ENCODE data around the gene KLK11.
"Not testable (repeated sequence)": the region's sequence is repeated elsewhere in the genome, so short reads cannot be mapped to it uniquely, and the experiment has no call there.

Gene KLK11

DNA sequence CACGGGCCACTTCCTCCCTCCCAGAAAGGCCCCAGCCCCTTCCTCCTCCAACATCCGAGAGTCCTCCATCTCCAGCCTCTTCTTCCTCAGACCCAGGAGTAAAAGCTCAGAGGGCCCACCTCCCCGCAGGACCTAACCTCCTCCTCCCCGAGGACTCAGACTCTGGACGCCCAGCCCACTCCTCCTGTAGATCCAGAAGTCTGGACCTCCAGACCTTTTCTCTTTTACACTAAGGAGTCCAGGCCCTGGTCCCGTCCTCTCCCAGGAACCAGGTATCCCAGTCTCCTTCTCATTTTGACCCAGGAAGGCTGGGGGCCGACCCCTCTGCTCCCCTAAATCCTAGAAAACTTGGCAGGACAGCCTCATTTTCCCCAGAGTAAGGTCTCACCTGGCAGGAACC is 23.1 kb downstream of the KLK11 start:
- no peak for DNase-seq (ENCODE audit: low spot score)

GRCh38 chr19:51002542-51003311 is 23.7 kb downstream of the KLK11 start:
- DNase-seq (ENCODE audit: low spot score), result peak; percentile 70

DNA sequence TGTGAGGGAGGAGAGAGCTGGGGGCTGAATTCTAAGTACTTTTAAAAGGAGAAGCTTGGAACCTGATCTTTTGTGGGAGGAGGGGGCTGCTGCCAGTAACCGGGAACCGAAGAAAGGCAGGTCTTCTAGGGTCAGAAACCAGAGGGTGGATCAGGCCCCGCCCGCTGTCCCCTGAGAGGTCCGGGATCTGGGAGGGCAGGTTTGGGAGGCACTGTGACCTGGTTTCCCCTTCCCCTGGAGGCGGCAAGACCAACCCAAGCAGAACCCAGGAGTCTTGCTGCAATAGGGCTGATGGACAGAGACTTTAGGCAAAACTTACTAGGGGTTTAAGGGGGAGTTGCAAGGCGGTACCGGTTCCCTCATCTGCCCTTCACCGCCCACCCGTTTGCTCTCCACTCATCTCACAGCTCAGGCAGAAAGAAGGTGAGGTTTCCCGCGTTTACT is 24.3 kb downstream of the KLK11 start:
- no peak for DNase-seq (ENCODE audit: low spot score)

GRCh38 chr19:51001515-51001914 is 24.9 kb downstream of the KLK11 start, which contains the start of gene KLK8:
TSS of gene KLK8 (minus strand) at chr19:51001604. CDS start at chr19:51001167, 437 bp downstream.
- no peak for DNase-seq (ENCODE audit: low spot score)

GRCh38 chr19:51000981-51001380 is 25.4 kb downstream of the KLK11 start:
- DNase-seq (ENCODE audit: low spot score), result no peak

DNA sequence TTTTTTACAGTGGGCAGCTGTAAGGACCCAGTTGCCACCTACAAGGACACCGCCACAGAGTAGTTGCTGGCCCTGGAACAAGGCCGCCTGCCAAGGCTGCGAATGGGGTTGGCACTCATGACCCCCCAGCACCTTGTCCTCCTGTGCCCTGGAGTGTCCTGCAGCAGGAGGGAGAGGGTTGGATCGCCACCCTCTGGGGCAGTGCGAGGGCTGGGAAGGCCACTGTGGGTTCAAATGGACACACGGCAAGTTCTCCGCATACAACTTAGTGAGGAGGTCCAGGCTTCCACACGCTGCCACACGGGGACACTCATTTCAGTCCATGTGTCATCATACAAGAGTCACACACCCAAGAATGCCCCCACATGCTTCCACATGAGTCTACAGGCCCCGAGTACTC is 26.0 kb downstream of the KLK11 start:
- no peak for DNase-seq (ENCODE audit: low spot score)

DNA sequence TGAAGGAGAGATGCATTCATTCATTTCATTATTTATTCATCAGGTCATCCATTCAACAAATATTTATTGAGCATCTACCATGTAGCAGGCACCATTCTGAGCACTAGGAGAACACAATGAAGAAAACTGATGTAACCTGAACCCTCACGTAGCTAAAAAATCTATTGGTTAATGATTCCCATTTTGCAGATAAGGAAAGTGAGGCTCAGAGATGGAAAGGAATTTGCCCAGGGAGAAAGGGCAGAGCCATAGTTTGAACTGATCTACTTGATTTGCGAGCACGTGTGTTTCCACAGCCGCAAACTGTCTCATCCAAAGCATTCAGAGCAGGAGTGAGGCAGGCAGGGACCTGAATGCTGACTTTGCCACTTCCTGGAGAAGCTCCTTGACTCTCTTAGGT is 27.7 kb downstream of the KLK11 start:
- DNase-seq (ENCODE audit: low spot score), result no peak

- DNase-seq (ENCODE audit: low spot score), result no peak
These were observed 28.4 kb downstream of the KLK11 start for GRCh38 chr19:50998061-50998460.

GRCh38 chr19:50994129-50994528 is 32.3 kb downstream of the KLK11 start:
- peak; percentile 94 for DNase-seq (ENCODE audit: low spot score)

- no peak for DNase-seq (ENCODE audit: low spot score)
These were observed 33.8 kb downstream of the KLK11 start for GRCh38 chr19:50992666-50993035.

DNA sequence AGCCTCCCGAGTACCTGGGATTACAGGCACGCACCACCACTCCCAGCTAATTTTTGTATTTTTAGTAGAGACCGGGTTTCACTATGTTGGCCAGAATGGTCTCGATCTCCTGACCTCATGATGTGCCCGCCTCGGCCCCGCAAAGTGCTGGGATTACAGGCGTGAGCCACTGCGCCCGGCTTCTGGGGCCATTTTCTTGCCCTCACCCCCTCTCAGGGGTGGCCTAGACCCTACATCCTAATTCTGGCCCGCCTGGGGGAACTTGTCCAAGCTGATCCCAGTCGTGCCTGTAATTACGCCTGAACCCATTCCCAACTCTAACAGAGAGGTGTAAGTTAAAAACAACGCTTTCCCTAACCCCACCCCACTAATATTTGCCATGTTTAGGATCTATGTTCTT is 42.0 kb downstream of the KLK11 start:
- not testable (repeated sequence) for DNase-seq (ENCODE audit: low spot score)

- DNase-seq (ENCODE audit: low spot score), result no peak
These were observed 42.7 kb downstream of the KLK11 start, which contains the start of gene KLK7 for GRCh38 chr19:50983625-50984292. TSS of gene KLK7 (minus strand) at chr19:50983917. CDS start at chr19:50982399, 1,518 bp downstream.

DNA sequence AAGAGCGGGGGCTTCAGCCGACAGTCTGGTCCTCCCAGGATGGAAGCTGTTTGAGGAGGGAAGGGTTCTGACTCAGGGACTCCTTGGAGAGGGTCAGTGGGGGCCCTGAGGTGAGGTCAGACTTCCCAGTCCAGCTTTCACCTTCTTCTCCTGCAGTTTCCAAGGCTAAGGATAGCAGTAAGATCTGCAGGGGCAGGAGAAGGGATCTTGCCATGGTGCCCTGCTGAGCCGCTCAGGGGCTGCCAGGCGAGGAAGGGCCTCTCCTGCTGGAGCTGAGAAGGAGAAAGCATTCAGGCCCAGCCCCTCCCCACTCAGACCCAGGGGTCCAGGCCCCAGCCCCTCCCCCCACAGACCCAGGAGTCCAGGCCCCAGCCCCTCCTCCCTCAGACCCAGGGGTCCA is 44.2 kb downstream of the KLK11 start:
- DNase-seq (ENCODE audit: low spot score), result no peak

DNA sequence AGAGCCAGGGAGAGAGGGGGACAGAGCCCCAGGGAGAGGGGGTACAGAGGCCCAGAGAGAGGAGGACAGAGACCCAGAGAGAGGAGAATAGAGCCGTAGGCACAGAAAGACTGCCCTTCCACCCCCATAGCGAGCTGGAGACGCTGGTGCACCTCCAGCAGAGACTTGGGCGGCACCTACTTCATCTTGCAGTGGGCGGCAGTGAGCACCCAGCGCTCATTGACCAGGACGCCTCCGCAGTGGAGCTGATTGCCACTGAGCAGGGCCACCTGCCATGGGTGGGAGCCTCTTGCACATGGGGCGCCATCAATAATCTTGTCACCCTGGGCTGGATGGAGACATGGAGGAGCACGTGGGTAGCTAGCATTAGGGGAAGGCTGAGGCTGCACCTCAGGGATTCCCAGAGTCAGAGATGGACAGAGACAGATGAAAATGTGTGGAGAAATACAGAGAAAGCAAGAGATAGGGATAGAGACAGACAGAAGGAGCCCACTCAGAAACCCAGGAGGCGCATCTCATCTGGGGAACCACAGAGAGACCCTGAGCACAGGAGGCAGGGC is 44.7 kb downstream of the KLK11 start:
- DNase-seq (ENCODE audit: low spot score), result no peak

DNA sequence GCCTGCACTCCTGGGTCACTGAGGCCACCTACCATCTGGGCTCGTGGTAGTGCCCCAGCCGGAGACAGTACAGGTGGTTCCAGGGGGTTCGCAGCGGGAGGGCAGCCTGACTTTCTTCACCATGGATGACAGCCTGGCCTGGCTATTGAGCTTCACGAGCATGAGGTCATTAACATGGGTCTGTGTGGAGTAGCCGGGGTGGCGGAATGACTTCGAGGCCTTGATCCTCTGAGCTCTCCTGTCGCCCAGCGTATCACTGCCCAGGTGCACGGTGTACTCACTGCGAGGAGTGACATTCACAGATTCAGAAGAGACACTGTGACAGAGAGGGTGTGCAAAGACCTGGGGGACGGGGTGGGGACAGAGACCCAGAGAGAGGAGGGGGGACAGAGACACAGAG is 46.2 kb downstream of the KLK11 start:
- DNase-seq (ENCODE audit: low spot score), result no peak

GRCh38 chr19:50979758-50980157 is 46.7 kb downstream of the KLK11 start:
- DNase-seq (ENCODE audit: low spot score), result no peak

DNA sequence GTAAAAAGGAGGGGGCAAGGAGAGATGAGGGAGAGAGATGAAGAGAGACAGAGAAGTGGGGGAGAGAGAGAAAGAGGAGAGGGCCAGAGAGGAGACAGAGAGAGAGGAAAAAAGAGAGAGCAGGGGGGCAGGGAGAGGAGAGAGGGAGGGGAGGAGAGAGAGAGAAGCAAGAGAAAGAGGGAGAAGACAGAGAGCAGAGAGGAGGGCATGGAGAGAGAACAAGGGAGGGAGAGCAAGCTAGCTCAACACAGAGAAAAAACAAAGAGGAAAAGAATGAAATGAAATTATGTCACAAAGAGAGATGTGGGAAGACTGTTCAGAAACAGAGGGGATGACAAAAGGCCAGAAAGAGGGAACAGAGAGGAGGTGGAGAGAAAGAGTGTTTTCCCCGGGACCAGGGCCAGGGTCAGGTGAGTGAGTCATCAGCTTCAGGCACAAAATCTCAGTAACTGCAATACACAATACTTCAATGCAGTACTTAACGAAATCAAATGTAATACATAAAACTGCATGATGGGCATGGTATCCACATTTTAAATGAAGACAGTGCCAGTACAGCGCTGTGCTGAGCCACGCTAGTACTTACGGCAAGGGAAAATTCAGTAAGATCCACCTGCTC is 47.5 kb downstream of the KLK11 start:
- no peak for DNase-seq (ENCODE audit: low spot score)

DNA sequence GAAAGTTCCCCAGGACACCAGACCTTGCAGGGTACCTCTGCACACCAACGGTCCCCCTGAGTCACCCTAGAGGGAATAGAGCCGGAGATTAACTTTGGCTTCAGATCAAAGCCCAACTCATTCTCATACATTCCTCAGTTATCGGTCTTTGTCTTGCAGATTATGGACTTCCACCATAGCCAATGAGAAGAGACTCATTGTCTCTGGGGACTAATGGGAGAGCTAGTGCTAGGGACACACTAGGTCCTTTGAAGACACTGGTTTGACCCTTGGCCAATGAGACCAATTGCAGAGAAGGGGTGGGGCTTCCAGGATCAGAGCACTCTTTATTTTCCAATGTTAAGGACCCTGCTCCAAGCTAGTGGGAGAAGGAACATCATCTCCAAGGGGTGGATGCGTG is 48.8 kb downstream of the KLK11 start:
- no peak for DNase-seq (ENCODE audit: low spot score)

GRCh38 chr19:50975766-50976165 is 50.6 kb downstream of the KLK11 start:
- no peak for DNase-seq (ENCODE audit: low spot score)

GRCh38 chr19:50974702-50975556 is 51.5 kb downstream of the KLK11 start:
- no peak for DNase-seq (ENCODE audit: low spot score)

DNA sequence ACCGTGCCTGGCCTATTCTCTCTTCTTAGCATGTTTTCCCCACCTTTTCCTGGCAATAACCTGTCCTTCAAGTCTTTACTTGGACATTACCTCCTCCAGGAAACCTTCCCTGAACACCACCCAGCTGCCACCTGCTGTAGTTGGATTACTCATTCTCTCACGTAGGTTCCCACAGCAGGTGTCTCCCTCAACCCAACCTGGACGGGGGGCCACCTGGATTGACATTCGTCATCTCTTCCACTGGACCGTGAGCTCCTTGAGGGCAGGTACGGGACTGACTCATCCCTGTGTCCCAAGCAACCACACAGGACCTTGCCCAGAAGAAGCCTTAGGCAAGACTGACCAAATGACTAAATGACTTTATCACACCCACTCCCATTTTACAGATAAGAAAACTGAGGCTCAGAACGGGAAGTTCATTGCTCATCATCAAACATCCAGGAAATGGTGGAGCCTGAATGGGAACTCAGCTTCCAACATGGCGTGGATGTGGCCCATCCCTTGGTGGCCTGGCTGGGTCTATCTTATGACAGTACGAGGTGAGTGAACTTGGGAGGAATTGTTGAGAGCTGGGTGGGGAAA is 53.5 kb downstream of the KLK11 start:
- DNase-seq (ENCODE audit: low spot score), result no peak

Data from NAMALWA (cell line).